ENCODE data around the gene CIDEA. TPM values are rescaled to one million over a fixed set of nuclear protein-coding genes. Genes with fewer than 3 reads are reported as not detected.

The CIDEA gene
- total RNA-seq, 4 donors from 2014 or later: 336 to 1,182 (median 491) TPM

GRCh38 chr18:12255626-12256026 lies 1.5 kb downstream of the CIDEA start:
- TF ChIP-seq CTCF (IDR thresholded peaks at IDR 0.05; ENCODE audit: low read depth): no peak

GRCh38 chr18:12256951-12257350 lies 2.8 kb downstream of the CIDEA start:
- TF ChIP-seq CTCF (IDR thresholded peaks at IDR 0.05; ENCODE audit: low read depth): no peak

- TF ChIP-seq CTCF (IDR thresholded peaks at IDR 0.05; ENCODE audit: low read depth): no peak
Observed at GRCh38 chr18:12257996-12258718, 4.0 kb downstream of the CIDEA start.

GRCh38 chr18:12258719-12259705 lies 4.9 kb downstream of the CIDEA start:
- no peak for TF ChIP-seq CTCF (IDR thresholded peaks at IDR 0.05; ENCODE audit: low read depth)

GRCh38 chr18:12262748-12263147 lies 8.6 kb downstream of the CIDEA start:
- no peak for TF ChIP-seq CTCF (IDR thresholded peaks at IDR 0.05; ENCODE audit: low read depth)

GRCh38 chr18:12264864-12265263 lies 10.7 kb downstream of the CIDEA start:
- no peak for TF ChIP-seq CTCF (IDR thresholded peaks at IDR 0.05; ENCODE audit: low read depth)

All from subcutaneous adipose tissue (tissue), 4 donors.